ENCODE data around the gene NKD2.

NKD2 gene

GRCh38 chr5:1047332-1047965 lies 38.8 kb downstream of the NKD2 start:
- no peak for DNase-seq

DNA sequence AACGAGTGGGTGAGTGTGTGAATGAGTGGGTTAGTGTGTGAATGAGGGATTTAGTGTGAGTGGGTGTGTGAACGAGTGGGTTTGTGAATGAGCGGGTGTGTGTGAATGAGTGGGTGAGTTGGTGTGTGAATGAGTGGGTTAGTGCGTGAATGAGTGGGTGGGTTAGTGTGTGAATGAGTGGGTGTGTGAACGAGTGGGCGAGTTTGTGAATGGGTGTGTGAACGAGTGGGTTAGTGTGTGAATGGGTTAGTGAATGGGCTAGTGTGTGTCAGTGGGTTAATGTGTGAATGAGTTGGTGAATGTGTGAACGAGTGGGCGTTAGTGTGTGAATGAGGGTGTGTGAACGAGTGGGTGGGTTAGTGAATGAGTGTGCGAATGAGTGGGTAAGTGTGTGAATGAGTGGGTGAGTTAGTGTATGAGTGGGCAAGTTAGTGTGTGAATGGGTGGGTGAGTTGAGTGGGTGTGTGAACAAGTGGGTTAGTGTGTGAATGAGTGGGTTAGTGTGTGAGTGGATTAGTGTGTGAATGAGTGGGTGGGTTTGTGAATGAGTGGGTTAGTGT lies 39.6 kb downstream of the NKD2 start:
- no peak for DNase-seq

DNA sequence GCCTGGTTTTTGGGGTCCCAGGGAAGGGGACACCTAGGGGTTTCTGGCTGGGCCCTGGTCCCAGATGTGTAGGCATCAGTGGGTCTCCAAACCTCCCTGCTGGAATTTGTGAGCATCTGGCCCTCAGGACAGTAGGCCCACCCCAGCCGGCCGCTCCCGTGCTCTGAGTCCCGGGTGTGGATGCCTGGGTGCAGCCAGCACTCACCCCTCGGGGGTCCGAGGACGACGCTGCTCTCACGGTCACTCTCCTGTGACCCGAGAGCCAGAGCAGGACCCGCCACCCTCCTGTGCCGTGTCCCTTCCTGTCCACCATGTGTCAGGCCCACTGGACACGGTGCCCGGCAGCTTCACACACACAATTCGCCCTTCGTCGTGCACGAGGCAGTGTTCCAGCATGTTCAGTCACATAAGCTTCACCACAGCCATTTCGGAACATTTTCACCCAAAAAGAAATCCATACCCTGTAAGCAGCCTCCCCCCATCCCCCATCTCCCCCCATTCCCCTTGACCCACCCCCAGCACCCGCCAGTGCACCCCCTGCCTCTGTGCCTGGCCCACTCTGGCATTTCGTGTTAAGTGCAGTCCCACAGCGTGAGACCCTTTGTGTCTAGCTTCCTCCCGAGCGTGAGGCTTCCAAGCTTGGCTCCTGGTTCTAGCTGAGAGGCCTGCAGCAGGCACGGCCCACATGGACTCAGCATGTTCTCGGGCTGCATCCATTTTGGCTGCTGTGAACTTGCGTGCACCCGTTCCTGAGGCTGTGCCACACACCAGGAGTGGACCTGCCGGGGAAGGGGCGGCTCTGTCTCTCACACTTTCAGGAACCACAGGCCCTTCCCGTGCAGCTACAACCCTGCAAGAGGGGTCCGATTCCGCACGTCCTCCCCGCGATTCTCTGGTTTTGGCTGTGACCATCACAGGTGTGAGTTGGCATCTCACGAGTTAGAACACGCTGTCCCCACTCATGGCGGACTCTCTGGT lies 40.5 kb downstream of the NKD2 start:
- DNase-seq, result no peak

GRCh38 chr5:1050423-1051365 lies 42.1 kb downstream of the NKD2 start:
- no peak for DNase-seq

DNA sequence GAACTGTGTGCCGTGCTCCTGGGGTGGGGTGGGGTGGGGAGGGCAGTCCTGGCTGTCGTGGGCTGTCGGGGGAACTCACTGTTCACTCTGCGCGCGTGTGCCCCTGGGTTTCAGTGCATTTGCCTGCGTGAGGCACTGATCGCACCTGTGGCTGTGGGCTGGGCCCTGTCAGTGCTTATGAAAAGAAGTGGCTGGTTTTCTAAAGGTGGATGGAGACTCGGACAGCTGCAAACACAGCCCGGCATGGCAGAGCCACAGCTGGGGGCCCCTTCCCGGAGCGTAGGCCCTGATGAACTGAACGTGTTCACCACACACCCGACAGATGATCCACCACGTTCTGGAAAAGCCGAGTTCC lies 42.7 kb downstream of the NKD2 start:
- no peak for DNase-seq

- DNase-seq, result no peak
These were observed 43.5 kb downstream of the NKD2 start for GRCh38 chr5:1052076-1052475.

DNA sequence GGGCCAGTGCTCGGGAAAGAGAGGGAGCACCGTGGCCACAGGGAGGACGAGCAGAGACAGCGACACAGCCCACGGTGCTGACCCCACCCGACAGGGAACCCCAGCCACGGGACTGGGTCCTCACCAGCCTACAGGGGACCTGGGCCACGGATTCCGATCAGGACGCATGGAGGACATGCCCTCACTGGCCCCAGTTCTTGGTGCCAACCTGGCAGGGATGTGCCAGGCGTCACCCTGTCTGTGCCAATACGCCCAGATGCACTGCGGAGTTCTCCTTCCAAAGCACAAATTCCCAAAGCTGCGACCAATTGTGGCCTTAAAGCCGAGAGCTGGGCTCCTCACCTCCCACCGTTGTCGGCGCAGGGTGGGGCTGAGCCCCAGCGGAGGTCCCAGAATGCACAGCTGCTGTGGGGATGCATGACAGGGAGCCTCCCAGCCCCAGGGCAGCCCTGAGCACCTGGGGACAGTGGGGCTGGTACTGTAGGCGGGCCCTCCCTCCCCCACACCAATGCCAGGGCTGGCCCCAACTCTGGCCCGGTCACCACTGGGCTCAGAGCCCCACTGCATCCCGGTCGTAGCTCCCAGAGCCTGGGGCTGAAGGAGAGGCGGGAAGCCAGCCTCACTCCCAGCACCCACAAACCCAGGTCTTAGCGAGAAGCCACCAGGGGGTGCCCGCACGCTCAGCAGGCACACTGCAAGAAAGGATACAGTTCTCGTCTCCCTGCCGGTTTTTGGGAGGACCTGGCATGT lies 44.2 kb downstream of the NKD2 start:
- no peak for DNase-seq

- DNase-seq, result no peak
These were observed 44.9 kb downstream of the NKD2 start for GRCh38 chr5:1053391-1054017.

- no peak for DNase-seq
These were observed 45.6 kb downstream of the NKD2 start for GRCh38 chr5:1054018-1054798.

DNA sequence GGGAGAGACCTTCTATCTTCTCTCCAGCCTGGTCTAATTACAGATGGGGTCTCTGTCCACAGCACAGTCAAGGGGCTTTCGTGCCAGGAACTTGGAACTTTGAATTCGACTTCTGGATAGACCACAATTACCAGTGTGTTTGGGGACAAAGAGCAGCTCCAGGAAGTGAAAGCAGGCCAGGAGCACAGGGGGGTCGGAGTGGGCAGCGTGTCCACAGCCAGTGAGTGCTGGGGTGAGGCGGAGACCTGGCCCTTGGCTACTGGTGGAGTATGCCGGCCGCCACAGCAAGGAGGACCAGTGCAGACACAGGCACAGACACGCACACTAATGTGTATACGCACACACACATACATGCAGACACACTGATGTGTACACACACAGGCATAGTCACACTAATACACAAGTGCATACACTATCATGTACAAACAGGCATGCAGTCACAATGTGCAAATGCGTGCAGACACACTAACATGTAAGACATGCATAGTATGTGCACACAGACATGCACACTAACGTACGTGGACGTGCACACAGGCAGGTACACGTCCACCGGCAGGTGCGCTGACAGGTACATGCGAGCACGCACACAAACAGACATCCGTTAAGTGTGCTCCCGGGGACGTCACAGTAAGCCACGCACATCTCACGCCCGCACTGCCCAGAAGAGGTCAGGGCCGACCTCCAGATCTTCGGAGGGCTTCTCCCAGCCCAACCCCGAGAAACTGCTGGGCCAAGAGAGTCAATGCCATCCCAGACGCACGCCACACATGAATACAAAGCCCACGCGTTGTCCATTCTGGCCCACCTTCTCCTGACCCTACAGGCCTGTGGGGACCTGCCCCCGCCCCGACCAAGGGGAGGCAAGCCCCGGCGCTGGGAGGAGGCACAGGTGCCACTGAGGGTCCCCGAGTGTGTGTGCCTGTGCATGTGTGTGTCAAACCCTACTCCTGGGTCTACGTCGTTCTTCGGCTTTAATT lies 46.5 kb downstream of the NKD2 start:
- DNase-seq, result no peak

- DNase-seq, result no peak
These were observed 47.5 kb downstream of the NKD2 start for GRCh38 chr5:1055896-1056610.

DNA sequence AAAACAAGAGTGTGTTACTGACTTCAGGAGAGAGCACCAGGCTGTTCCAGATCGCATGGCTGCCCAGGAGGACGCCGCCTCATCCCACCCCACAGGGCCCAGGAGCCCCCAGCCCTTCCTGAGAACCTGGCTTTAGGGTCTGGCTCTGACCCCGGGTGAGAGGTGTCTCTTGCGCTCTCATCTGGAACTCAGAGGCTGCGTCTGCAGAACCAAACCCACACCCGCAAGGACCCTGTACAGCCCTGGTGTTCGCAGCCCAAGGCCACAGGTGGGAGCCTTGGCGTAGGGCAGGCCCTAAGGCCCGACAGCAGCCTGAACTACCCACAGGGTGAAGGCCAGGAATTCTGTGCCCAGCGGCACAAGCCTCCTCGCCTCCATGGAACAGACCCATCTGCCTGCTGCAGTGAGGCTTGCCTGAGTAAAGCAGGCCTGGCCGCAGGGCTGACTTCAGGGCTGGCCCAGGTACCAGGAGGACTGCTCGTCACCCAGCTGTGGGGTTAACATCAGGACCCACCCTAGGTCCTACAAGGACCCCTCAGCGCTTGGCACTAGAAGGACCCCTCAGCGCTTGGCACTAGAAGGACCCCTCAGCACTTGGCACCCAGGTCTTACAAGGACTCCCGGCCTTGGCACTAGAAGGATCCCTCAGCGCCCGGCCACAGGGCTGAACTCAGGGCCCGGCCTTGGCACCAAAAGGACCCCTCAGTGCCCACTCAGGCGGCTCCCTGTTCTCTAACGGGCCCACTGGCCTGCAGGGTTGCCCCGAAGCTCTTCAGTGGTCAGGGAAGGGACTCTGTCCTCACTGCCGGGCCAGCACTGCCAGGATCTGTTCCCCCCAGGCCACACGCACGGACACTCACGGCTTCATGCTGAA lies 48.2 kb downstream of the NKD2 start:
- DNase-seq, result no peak

- DNase-seq, result no peak
These were observed 49.0 kb downstream of the NKD2 start for GRCh38 chr5:1057485-1058082.

GRCh38 chr5:1058083-1058945 lies 49.7 kb downstream of the NKD2 start:
- no peak for DNase-seq

DNA sequence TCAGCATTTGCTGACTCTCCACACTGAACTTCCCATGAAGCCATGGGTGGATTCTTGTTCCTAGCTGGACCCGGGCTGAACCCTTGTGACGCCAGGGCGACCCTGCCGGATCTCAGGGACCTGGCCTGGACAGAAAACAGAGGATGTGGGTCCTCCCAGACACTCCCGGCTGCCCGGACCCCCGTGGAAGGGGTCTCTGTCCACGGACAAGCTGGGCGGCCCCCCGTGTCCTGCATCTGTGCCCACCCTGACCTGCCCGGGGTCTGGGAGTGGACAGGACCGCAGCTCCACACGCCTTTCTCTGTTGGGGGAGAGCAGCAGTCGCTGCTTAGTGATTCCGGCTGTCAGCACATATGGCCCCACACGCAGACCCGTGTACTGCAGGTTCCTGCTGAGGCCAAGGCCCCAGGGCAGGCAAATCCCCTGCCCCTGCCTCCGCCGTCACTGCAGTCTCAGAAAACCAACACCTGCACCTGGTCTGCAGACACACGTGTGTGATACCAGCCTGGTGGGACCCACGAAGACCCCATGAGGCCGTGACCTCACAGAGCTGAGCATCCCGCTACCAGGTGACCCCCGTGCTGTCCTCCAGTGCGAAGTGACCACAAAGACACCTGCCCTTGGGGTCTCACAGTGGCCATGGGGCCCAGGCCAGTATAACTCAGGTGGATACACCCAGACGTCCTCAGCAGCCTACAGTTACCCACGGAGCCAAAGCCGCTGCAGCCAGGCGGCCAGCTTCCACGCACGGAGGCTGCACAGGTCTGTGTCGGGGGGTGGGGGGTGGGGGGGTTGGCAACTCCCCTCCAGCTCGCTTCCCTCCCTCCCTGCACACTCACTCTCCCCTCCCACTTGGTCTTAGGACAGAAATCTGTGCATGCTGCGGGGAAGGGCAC lies 50.6 kb downstream of the NKD2 start:
- no peak for DNase-seq
